MCF 10A (cell line): Measurements from ENCODE around the gene UGT1A1. TPM values are rescaled to one million over a fixed set of nuclear protein-coding genes. Genes with fewer than 3 reads are reported as not detected.

ENCODE experiments used
- BruUV-seq: library from RNA; stranded (reverse); fragments of 400-500 nt; replicated peaks from 2 replicates; lab custom pipeline; 2021; lab: Mats Ljungman, UMichigan
- CTCF ChIA-PET: fragments of 300-600 bp; sonication (Branson Sonifier 250); formaldehyde crosslinking; extraction: SDS; loops from one replicate; lab custom pipeline; 2021; ENCODE audit warnings: antibody characterized with exemption, inconsistent platforms; lab: Yijun Ruan, JAX
- POLR2A ChIA-PET: fragments of 300-600, 350-650 bp; sonication (Branson Sonifier 250); formaldehyde crosslinking; extraction: SDS; loops from one replicate; lab custom pipeline; 2020; ENCODE audit warnings: antibody characterized with exemption, inconsistent platforms; lab: Yijun Ruan, JAX
- DNase-seq: peaks from one replicate; pipeline ENCODE4 v3.0.0-alpha.2; 2018; ENCODE audit not compliant: unreplicated experiment
- H3K27ac Mint-ChIP-seq: one replicate; pipeline ENCODE4 v1.8.0; 2022; ENCODE audit warnings: mild to moderate bottlenecking, low read depth, mixed read lengths; ENCODE audit not compliant: unreplicated experiment
- H3K27me3 Mint-ChIP-seq: one replicate; pipeline ENCODE4 v1.8.0; 2022; ENCODE audit warnings: mixed read lengths; ENCODE audit not compliant: insufficient read depth, unreplicated experiment
- H3K36me3 Mint-ChIP-seq: one replicate; pipeline ENCODE4 v1.8.0; 2022; ENCODE audit warnings: mild to moderate bottlenecking, moderate library complexity, mixed read lengths; ENCODE audit not compliant: insufficient read depth, unreplicated experiment
- H3K4me1 Mint-ChIP-seq: one replicate; pipeline ENCODE4 v1.8.0; 2022; ENCODE audit warnings: mixed read lengths; ENCODE audit not compliant: insufficient read depth, unreplicated experiment
- H3K4me3 Mint-ChIP-seq: one replicate; pipeline ENCODE4 v1.8.0; 2022; ENCODE audit warnings: mild to moderate bottlenecking, moderate library complexity, mixed read lengths; ENCODE audit not compliant: unreplicated experiment
- H3K9me3 Mint-ChIP-seq: one replicate; pipeline ENCODE4 v1.8.0; 2022; ENCODE audit warnings: mixed read lengths; ENCODE audit not compliant: unreplicated experiment
- intact Hi-C: fragments of 100-400 bp; cut with micrococcal nuclease; formaldehyde crosslinking; loops from 2 replicates; pipeline ENCODE4 v1.14.1; 2022
- total RNA-seq: library from RNA; stranded (reverse); gene quantifications from 2 replicates; pipeline ENCODE4 v1.2.3, GENCODE V29; 2022
- TF ChIP-seq, protein P1 (sequence below): fragments of 200-600 bp; IDR thresholded peaks from one replicate; pipeline ENCODE4 v1.8.0; 2022; ENCODE audit warnings: antibody characterized with exemption, mild to moderate bottlenecking; ENCODE audit not compliant: unreplicated experiment

The UGT1A1 gene
- total RNA-seq, 1 experiment from 2014 or later, result not detected

GRCh38 chr2:233810385-233810784 is 50.3 kb downstream of the UGT1A1 start:
- TF ChIP-seq, protein P1, sequence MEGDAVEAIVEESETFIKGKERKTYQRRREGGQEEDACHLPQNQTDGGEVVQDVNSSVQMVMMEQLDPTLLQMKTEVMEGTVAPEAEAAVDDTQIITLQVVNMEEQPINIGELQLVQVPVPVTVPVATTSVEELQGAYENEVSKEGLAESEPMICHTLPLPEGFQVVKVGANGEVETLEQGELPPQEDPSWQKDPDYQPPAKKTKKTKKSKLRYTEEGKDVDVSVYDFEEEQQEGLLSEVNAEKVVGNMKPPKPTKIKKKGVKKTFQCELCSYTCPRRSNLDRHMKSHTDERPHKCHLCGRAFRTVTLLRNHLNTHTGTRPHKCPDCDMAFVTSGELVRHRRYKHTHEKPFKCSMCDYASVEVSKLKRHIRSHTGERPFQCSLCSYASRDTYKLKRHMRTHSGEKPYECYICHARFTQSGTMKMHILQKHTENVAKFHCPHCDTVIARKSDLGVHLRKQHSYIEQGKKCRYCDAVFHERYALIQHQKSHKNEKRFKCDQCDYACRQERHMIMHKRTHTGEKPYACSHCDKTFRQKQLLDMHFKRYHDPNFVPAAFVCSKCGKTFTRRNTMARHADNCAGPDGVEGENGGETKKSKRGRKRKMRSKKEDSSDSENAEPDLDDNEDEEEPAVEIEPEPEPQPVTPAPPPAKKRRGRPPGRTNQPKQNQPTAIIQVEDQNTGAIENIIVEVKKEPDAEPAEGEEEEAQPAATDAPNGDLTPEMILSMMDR, result no peak
- Mint-ChIP-seq H3K36me3 (no peaks in the 10 kb centered on the region), H3K4me3 (no peak overlapping the region), H3K27me3 (peaks cover 13% of the 10 kb centered on the region), H3K9me3 (no peaks in the 10 kb centered on the region), H3K4me1 (no peaks in the 10 kb centered on the region), H3K27ac (no peak overlapping the region)
- intact Hi-C loops, result no loop called here
- CTCF ChIA-PET, result no interaction called here
- BruUV-seq, result no TSS peak
- POLR2A ChIA-PET, result no interaction called here
- no peak for DNase-seq

- no TSS peak for BruUV-seq
- intact Hi-C loops, result no loop called here
- H3K9me3 Mint-ChIP-seq, result no peaks in the 10 kb centered on the region
Observed at GRCh38 chr2:233811087-233811486, 51.0 kb downstream of the UGT1A1 start.

GRCh38 chr2:233811732-233812131 is 51.7 kb downstream of the UGT1A1 start:
- POLR2A ChIA-PET, result no interaction called here
- DNase-seq, result no peak
- Mint-ChIP-seq H3K9me3 (no peaks in the 10 kb centered on the region), H3K4me3 (no peak overlapping the region), H3K27me3 (peaks cover 13% of the 10 kb centered on the region), H3K27ac (no peak overlapping the region), H3K36me3 (no peaks in the 10 kb centered on the region), H3K4me1 (no peaks in the 10 kb centered on the region)
- BruUV-seq, result no TSS peak
- TF ChIP-seq, protein P1, result no peak
- intact Hi-C loops, result no loop called here
- CTCF ChIA-PET, result no interaction called here

More at GRCh38 chr2:233811087-233811486, 51.0 kb downstream of the UGT1A1 start:
- Mint-ChIP-seq H3K4me1 (no peaks in the 10 kb centered on the region), H3K27me3 (peaks cover 13% of the 10 kb centered on the region), H3K4me3 (no peak overlapping the region), H3K27ac (no peak overlapping the region), H3K36me3 (no peaks in the 10 kb centered on the region)
- TF ChIP-seq, protein P1, result no peak
- ChIA-PET POLR2A (no interaction called here), CTCF (no interaction called here)
- no peak for DNase-seq

DNA sequence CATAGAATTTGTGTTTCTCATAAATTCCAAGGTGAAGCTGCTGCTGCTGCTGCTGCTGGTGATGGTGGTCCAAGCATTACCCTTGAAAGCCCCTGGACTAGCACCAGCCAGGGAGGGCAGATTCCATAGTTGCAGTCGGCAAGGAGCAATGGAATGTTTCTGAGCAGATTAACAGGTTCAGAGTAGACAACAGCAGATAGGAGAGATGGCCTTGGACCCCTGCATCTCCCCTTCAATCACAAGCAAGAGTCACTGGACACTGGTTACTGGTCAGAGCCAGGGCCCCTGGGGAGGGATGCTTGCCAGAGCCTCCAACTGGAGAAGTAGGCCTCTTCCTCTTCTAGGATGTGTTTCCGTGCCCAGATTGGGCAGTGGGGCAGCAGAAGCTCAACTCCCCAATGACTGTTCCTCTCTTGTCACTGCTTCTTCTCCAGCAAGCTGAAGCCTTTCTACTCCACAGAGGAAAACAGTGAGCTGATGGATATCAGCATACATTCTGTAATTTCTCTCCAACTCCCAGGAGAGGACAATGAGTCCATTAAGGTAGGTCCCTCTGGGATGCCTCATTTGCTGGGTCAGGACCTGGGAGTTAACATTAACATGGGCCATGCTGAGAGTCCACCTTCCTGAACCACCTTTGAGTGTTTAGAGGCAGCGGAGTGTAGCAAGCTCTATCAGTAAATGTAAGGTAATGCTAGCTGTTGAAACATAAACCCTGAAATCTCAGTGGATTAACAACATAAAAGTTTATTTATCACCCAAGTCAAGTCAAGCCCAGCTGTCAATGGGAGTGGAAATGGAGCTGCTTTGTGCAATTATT is 53.4 kb downstream of the UGT1A1 start:
- intact Hi-C loops, result no loop called here
- ChIA-PET POLR2A (no interaction called here), CTCF (no interaction called here)
- DNase-seq, result no peak
- Mint-ChIP-seq H3K36me3 (no peaks in the 10 kb centered on the region), H3K9me3 (no peaks in the 10 kb centered on the region), H3K4me1 (no peaks in the 10 kb centered on the region), H3K27me3 (peaks cover 13% of the 10 kb centered on the region), H3K4me3 (no peak overlapping the region), H3K27ac (no peak overlapping the region)
- TF ChIP-seq, protein P1, result no peak
- BruUV-seq, result no TSS peak
